22Rv1 (cell line): ENCODE results near the gene THADA.

Experiments used
- H3K27ac ChIP-seq: fragments of 450-650 bp; 2 replicates; pipeline ENCODE4 v1.5.1; 2017
- CTCF ChIP-seq: fragments of 450-650 bp; IDR thresholded peaks from 2 replicates; pipeline ENCODE4 v1.5.1; 2017; ENCODE audit warnings: mild to moderate bottlenecking
- ZFX ChIP-seq: fragments of 450-650 bp; IDR thresholded peaks from 2 replicates; pipeline ENCODE4 v1.6.1; 2017; ENCODE audit warnings: antibody characterized with exemption, borderline replicate concordance

THADA gene

GRCh38 chr2:43246641-43247040 is 349.2 kb downstream of the THADA start:
- TF ChIP-seq CTCF, result no peak
- TF ChIP-seq ZFX, result no peak
- no peak overlapping the region for H3K27ac ChIP-seq

- TF ChIP-seq ZFX (no peak), CTCF (no peak)
- H3K27ac ChIP-seq, result no peak overlapping the region
Measured at GRCh38 chr2:43241558-43241957, 354.3 kb downstream of the THADA start.

GRCh38 chr2:43240766-43241150 is 355.1 kb downstream of the THADA start:
- no peak for TF ChIP-seq CTCF
- TF ChIP-seq ZFX, result no peak
- no peak overlapping the region for H3K27ac ChIP-seq

- TF ChIP-seq ZFX (no peak), CTCF (no peak)
- H3K27ac ChIP-seq, result no peak overlapping the region
Measured at GRCh38 chr2:43239981-43240765, 355.7 kb downstream of the THADA start.

- TF ChIP-seq CTCF (no peak), ZFX (no peak)
- no peak overlapping the region for H3K27ac ChIP-seq
Measured at GRCh38 chr2:43238813-43239212, 357.0 kb downstream of the THADA start.

- H3K27ac ChIP-seq, result no peak overlapping the region
- TF ChIP-seq CTCF (no peak), ZFX (no peak)
Measured at GRCh38 chr2:43238176-43238575, 357.7 kb downstream of the THADA start.

GRCh38 chr2:43233218-43234212 is 362.3 kb downstream of the THADA start:
- TF ChIP-seq CTCF (no peak), ZFX (no peak)
- H3K27ac ChIP-seq, result no peak overlapping the region
